Gastroesophageal sphincter (tissue), 3 donors: ENCODE data around the gene AFAP1.

Experiments used
- CTCF ChIP-seq, 4 experiments: fragments of 200-600 bp in 2 of 4; fragments of 450-650 bp in 2 of 4; sonication (generic) in 1 of 4; IDR thresholded peaks; one replicate each; pipeline ENCODE4 v1.5.1; 2017 to 2019; ENCODE audit warnings: antibody characterized with exemption in 4 of 4, mild to moderate bottlenecking in 2 of 4, moderate library complexity in 2 of 4
- EP300 ChIP-seq: sonication (generic); formaldehyde crosslinking; IDR thresholded peaks from one replicate; pipeline ENCODE4 v1.6.1; 2017; ENCODE audit warnings: antibody characterized with exemption, mild to moderate bottlenecking

- TF ChIP-seq EP300 (no peak), CTCF (IDR thresholded peaks at IDR 0.05) (no peak)
These were observed 1.7 kb upstream of the AFAP1 start for GRCh38 chr4:7941111-7941964.
